Gastrocnemius medialis (tissue), 4 donors: ENCODE data around the gene NISCH.
A peak's percentile ranks its signal among the peaks of the same experiment; 100 is the strongest.

Source experiments
- CTCF ChIP-seq, 5 experiments: fragments of 450-650 bp in 3 of 5; fragments of 200-600 bp in 2 of 5; sonication (generic) in 2 of 5; IDR thresholded peaks in 4 of 5; conservative IDR thresholded peaks in 1 of 5; 1 replicate in 4 of 5; 2 replicates in 1 of 5; pipeline ENCODE4 v1.5.1; 2016 to 2019; ENCODE audit warnings: antibody characterized with exemption in 5 of 5, mild to moderate bottlenecking in 3 of 5, moderate library complexity in 3 of 5
- POLR2A ChIP-seq, 2 donors: fragments of 450-650 bp; IDR thresholded peaks; one replicate each; pipeline ENCODE4 v1.6.1; 2017; ENCODE audit warnings: antibody characterized with exemption in 2 of 2, mild to moderate bottlenecking in 2 of 2, moderate library complexity in 2 of 2

DNA sequence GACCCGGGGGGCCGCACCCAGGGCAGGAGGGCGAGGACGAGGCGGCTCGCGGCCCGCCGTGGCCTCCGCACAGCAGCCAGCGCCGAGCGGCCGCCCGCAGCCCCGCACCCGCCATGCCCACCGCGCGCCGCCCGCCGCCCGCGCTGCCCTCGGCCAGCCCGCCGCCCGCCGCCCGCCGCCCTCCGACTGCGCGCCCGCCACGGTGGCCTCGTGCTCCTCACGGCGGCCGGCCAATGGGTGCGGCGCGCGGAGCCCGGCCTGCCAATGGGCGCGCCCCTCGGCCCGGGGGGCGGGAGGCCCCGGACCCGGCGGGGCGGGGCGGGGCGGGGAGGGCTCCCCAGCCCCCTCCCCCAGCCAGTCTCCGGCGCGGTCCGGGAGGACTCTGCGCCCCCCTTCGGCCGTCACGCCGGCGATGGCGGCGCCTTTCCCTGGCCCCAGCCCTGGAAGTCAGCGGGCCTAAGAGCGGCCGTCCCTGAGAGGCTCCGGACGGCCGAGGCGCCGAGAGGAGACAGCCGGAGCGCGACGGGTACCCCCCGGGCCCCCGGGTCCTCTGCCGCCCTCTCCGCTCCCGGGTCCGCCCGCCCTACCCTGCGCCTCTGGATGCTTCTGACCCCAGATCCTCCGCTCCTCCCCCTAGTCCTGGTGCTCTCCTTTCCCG lies 78.3 kb downstream of the NISCH start, which contains the start of gene NT5DC2:
- no peak for TF ChIP-seq CTCF (IDR thresholded peaks at IDR 0.05 in 4 of 5, conservative IDR thresholded peaks at IDR 0.05 in 1 of 5)
- TF ChIP-seq POLR2A (IDR thresholded peaks at IDR 0.05) = peak; percentile 14 to 34
